ENCODE results near the gene REM2.

The REM2 gene

DNA sequence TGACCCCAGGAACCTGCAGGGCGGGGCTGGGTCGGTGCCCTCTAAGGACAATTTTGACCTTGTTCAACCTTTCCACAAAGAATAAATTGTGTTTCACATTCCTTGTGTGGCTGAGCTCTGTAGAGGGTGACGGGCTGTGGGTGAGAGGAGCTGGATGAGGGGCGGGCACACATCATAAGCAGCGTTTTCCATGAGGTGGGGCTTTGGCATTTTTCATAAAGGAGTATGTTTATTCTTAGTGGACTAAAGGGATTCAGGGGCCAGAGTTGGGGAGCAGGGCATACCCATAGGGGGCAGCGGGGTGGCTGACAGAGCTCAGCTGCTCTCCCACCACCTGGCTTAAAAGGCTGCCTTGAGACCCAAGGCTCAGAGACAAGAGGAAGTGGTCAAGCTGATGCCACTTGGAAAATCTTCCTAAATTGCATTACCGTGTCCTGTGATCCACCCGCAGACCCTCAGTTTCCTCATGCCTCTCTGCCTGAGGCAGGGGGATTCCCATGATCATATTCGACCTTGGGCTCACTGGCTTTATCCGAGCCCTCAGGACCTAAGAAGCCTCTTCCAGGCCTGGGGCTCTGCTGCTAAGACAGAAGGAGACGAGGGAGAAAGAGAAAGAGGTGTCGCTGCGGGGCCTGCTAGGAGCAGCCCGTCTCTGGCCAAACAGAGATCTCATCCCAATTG, 35.2 kb upstream of the REM2 start:
- no peak overlapping the region for H3K9ac ChIP-seq (ENCODE audit: low read length)

DNA sequence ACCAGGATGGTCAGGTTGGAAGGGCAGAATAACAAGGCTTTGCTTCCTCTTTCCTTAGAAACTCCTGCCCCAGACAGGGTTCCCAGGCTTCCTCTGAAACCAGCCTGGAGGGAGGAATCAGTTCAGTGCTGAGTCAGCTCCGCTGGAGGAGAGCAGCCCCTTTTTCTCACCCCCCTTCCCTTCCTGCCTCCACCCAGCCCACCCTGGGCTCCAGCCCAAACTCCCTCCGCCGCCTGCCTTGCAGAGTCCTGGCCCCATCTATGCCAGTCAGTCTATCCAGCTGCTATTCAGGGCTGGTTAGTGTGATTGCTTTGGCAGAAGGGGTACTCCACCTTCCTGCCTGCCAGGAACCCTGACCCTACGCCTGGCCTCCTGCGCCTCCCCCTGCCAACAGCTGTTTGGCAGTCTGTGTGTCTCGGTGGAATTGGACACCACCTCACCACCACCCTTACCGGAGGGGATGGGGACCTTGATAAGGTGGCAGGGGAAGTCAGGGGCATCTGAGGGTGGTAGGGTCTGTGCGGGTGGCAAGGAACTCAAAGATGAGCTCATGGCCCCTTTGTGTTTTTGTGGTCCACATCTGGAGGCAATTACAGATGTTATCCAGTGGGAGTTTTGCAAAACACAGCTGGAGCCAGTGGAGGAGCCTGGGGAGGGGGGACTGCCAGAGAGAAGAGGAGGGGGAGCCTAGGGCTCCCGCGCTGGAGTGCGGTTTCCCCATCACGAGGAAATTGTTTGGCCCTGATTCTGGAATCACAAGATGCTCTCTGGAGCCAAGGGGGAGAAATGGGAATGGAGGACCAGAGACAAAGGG, 34.5 kb upstream of the REM2 start:
- no peak overlapping the region for H3K4me3 ChIP-seq (ENCODE audit: low read length)
- peaks cover 4% of the 10 kb centered on the region for H3K4me1 ChIP-seq (ENCODE audit: low read length)

More for the DNA sequence above, 35.2 kb upstream of the REM2 start:
- Histone ChIP-seq H3K36me3 (replicated peaks; ENCODE audit: low read depth, low read length) (no peaks in the 10 kb centered on the region), H3K79me2 (ENCODE audit: low read length) (no peaks in the 10 kb centered on the region), H3K27ac (ENCODE audit: low read length) (no peak overlapping the region), H3K4me2 (ENCODE audit: low read length) (no peak overlapping the region), H3K4me3 (ENCODE audit: low read length) (no peak overlapping the region), H2AFZ (ENCODE audit: low read depth, low read length) (no peak overlapping the region), H3K4me1 (ENCODE audit: low read length) (peaks cover 2% of the 10 kb centered on the region), H4K20me1 (ENCODE audit: insufficient read depth, low read length) (no peaks in the 10 kb centered on the region), H3K9me3 (ENCODE audit: insufficient read depth, low read length) (no peaks in the 10 kb centered on the region), H3K27me3 (ENCODE audit: low read depth, low read length) (no peaks in the 10 kb centered on the region)
- TF ChIP-seq, protein P1, sequence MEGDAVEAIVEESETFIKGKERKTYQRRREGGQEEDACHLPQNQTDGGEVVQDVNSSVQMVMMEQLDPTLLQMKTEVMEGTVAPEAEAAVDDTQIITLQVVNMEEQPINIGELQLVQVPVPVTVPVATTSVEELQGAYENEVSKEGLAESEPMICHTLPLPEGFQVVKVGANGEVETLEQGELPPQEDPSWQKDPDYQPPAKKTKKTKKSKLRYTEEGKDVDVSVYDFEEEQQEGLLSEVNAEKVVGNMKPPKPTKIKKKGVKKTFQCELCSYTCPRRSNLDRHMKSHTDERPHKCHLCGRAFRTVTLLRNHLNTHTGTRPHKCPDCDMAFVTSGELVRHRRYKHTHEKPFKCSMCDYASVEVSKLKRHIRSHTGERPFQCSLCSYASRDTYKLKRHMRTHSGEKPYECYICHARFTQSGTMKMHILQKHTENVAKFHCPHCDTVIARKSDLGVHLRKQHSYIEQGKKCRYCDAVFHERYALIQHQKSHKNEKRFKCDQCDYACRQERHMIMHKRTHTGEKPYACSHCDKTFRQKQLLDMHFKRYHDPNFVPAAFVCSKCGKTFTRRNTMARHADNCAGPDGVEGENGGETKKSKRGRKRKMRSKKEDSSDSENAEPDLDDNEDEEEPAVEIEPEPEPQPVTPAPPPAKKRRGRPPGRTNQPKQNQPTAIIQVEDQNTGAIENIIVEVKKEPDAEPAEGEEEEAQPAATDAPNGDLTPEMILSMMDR (IDR thresholded peaks at IDR 0.05; ENCODE audit: low read depth, low read length): peak; percentile 23; the same call in 1 of the 2 replicates
- no peak for TF ChIP-seq EZH2phosphoT487 (IDR thresholded peaks at IDR 0.05; ENCODE audit: low read depth)

DNA sequence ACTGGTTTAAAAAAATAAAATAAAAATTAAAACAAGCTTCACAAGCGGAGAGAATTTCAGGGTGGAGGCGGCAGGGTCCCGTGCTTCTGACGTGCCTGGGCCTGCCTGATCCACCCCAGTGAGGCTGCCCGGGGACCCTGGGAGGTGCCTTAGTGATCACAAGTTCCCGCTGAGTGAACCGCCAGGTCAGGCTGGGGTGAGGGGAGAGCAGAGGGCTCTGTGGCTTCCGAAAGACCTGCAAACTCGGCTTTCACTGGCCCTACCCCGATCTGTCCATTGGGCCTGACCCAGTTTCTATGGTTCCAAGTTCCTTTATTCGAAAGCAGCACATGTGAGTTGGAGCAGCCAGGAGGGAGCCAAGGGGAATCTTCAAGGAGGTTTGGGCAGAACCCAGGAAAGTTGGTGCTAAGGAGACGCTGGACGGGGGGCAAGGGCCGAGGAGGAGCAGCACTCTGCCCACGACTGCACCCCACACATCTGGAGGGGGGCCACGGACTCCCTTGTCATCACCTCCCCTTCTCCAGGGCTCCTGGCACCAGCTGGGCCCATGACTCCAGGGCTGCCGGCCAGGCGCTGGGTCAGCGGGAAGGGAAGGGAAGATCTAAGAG, 33.7 kb upstream of the REM2 start:
- Histone ChIP-seq H3K4me2 (ENCODE audit: low read length) (no peak overlapping the region), H3K27ac (ENCODE audit: low read length) (no peak overlapping the region), H2AFZ (ENCODE audit: low read depth, low read length) (no peak overlapping the region), H3K27me3 (ENCODE audit: low read depth, low read length) (no peaks in the 10 kb centered on the region), H3K36me3 (replicated peaks; ENCODE audit: low read depth, low read length) (no peaks in the 10 kb centered on the region), H3K9ac (ENCODE audit: low read length) (no peak overlapping the region), H3K4me1 (ENCODE audit: low read length) (peaks cover 4% of the 10 kb centered on the region), H3K79me2 (ENCODE audit: low read length) (no peaks in the 10 kb centered on the region), H3K4me3 (ENCODE audit: low read length) (no peak overlapping the region), H3K9me3 (ENCODE audit: insufficient read depth, low read length) (no peaks in the 10 kb centered on the region), H4K20me1 (ENCODE audit: insufficient read depth, low read length) (no peaks in the 10 kb centered on the region)
- TF ChIP-seq, protein P1 (IDR thresholded peaks at IDR 0.05; ENCODE audit: low read depth, low read length): no peak
- no peak for TF ChIP-seq EZH2phosphoT487 (IDR thresholded peaks at IDR 0.05; ENCODE audit: low read depth)

More for the DNA sequence above, 34.5 kb upstream of the REM2 start:
- Histone ChIP-seq H4K20me1 (ENCODE audit: insufficient read depth, low read length) (no peaks in the 10 kb centered on the region), H3K79me2 (ENCODE audit: low read length) (no peaks in the 10 kb centered on the region), H2AFZ (ENCODE audit: low read depth, low read length) (no peak overlapping the region), H3K9ac (ENCODE audit: low read length) (no peak overlapping the region), H3K27ac (ENCODE audit: low read length) (no peak overlapping the region), H3K36me3 (replicated peaks; ENCODE audit: low read depth, low read length) (no peaks in the 10 kb centered on the region), H3K27me3 (ENCODE audit: low read depth, low read length) (no peaks in the 10 kb centered on the region), H3K4me2 (ENCODE audit: low read length) (no peak overlapping the region), H3K9me3 (ENCODE audit: insufficient read depth, low read length) (no peaks in the 10 kb centered on the region)
- TF ChIP-seq, protein P1 (IDR thresholded peaks at IDR 0.05; ENCODE audit: low read depth, low read length): no peak
- no peak for TF ChIP-seq EZH2phosphoT487 (IDR thresholded peaks at IDR 0.05; ENCODE audit: low read depth)
